ENCODE results near the gene PGA4.
A peak's percentile ranks its signal among the peaks of the same experiment; 100 is the strongest.
"Not testable (repeated sequence)": the region's sequence is repeated elsewhere in the genome, so short reads cannot be mapped to it uniquely, and the experiment has no call there.

The PGA4 gene

DNA sequence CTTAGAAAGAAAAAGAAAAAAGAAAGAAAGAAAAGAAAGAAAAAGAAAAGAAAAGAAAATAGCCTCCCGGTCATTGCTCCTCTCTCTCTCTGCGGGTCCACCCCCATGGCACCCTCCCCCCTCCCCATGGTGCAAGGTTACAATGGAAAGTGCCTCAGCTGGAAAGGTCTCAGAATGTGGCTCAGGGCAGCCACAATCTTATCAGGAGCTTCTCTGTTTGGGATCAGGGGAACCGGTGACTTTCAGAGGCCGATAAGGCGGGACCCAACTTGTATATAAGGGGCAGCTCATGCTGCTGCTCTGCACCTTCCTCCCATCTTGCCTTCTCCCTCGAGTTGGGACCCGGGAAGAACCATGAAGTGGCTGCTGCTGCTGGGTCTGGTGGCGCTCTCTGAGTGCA, at the start of gene PGA4:
Gene PGA4 (plus strand): TSS at position 301 of the 400 bp plus-strand sequence. CDS start 54 bp downstream, at position 355.
- TF ChIP-seq, protein P1, sequence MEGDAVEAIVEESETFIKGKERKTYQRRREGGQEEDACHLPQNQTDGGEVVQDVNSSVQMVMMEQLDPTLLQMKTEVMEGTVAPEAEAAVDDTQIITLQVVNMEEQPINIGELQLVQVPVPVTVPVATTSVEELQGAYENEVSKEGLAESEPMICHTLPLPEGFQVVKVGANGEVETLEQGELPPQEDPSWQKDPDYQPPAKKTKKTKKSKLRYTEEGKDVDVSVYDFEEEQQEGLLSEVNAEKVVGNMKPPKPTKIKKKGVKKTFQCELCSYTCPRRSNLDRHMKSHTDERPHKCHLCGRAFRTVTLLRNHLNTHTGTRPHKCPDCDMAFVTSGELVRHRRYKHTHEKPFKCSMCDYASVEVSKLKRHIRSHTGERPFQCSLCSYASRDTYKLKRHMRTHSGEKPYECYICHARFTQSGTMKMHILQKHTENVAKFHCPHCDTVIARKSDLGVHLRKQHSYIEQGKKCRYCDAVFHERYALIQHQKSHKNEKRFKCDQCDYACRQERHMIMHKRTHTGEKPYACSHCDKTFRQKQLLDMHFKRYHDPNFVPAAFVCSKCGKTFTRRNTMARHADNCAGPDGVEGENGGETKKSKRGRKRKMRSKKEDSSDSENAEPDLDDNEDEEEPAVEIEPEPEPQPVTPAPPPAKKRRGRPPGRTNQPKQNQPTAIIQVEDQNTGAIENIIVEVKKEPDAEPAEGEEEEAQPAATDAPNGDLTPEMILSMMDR (IDR thresholded peaks at IDR 0.05): not testable (repeated sequence)

DNA sequence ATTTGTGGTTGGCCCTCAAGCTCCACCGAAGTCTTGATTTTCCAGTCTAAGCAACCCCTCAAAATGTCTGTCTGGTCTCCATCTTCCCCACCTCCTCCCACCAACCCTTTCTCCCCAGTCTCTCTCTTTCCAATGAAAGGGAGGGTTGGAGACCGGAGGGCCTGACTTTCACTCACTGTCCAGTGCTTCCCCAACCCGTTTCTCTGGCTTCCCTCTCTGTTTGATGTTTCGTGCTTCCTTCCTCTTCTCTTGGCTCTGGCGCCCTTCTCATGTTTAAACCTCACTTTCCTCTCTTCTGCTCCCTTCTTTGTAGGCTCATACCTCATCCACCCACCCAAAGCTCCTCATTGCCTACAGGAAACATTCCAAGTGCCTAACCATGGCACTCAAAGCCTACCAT, 49.8 kb upstream of the PGA4 start:
- TF ChIP-seq, protein P1 (IDR thresholded peaks at IDR 0.05): no peak

DNA sequence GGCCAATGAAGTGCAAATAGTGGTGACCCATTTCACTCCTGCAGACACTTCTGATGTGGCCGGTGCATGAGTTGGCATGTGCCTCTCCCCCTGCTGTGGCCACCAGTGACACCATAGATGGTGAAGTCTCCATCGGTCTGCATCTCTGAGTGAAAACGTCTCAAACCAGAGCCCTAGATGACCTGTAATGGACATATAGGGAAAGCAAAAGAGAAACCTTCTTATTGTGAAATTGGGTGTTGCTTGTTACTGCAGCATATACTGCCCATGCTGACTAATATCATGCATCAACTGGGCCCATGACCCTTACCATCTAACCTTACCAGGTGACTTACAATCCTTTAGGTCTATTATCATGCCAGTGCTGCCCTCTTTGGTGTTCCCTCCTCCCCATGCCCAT, 49.3 kb upstream of the PGA4 start:
- TF ChIP-seq, protein P1 (IDR thresholded peaks at IDR 0.05): no peak

DNA sequence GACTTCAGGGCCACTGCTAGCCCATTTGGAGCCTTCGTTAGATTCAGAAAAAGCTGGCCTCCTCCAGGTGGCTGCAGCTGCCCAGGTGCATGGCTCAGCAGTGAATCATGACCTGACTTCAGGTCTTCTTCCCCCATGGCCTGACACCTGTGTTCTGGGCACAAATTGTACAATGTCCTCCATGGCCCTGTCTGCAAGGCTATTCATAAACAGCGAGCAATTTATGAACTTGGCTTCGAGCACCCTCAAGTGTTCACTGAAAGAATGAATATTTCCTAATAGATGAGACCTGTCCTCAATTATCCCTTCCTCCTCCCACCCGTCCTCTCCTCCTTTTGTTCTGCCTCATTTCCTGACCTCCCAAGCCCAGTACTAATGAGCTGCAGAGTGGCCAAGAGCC, 48.7 kb upstream of the PGA4 start:
- TF ChIP-seq, protein P1 (IDR thresholded peaks at IDR 0.05): peak; percentile 54

DNA sequence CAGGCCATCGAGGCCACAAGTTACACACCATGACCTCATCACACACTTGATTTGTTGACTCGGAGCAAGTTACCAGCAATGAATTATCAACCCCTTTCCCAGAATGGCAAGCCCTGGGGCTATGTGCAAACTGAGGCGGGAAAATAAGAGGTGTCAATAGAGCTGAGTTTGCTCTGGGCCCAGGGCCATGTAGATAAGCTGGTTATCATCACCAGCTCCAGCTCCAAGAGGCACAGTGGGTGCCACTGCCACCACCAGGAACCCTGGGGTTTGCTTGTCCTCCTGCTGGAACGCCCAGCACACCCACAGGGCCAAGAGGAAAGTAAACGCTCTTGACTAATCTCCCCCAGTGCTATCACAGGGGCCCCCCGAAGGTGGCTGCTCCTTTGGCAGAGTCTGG, 47.9 kb upstream of the PGA4 start:
- TF ChIP-seq, protein P1 (IDR thresholded peaks at IDR 0.05): no peak

DNA sequence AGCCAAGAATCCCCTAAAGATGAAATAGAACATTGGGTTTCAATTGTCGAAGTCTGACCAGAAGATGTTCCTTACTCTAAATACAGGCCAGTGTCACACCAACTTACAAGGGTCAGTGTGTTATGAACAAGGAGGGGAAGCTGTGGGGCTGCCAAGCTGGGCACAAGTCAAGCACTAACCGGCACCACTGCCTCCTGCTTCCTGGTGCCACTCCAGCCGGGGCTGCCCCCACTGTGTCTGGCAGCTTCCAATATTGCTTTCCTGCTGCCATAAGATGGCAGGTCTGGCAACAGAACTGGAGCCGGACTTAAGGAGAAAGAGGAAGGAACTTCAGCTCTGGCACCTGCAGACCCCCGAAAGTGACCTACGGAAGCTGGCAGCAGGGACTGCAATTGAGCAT, 47.2 kb upstream of the PGA4 start:
- TF ChIP-seq, protein P1 (IDR thresholded peaks at IDR 0.05): no peak

DNA sequence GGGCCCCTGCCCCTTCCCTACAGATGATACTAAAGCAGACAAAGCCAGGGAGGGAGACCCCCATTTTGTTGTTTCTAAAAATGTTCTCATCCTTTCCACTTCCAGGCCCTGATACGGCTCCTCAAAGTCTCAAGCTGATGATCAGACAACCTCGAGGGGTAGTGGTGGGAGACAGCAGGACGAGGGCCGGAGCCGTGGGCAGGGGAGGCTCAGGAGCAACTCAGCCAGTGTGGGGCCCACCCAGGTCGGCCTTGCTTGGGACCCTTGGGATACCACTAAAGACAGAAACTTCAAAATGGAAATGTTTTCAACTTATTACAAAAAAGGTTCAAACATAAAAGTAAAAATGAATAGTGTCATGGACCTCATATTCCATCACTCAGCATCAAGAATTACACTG, 45.7 kb upstream of the PGA4 start:
- TF ChIP-seq, protein P1 (IDR thresholded peaks at IDR 0.05): no peak

DNA sequence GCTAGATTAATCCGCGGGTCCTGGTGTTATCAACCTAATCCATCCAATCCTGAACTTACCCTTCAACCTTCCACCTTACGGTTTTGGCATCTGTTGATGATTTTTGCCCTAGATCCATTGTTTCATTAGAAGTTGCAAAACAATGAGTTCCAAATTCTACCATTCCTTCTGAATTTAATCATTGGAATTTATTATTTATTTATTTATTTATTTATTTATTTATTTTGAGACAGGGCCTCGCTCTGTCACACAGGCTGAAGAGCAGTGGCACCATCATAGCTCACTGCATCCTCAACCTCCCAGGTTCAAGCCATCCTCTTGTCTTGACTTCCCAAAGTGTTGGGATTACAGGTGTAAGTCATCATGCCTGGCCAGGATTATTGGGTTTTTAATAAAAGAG, 40.7 kb upstream of the PGA4 start:
- TF ChIP-seq, protein P1 (IDR thresholded peaks at IDR 0.05): no peak

All from LNCAP (cell line).